Heart left ventricle (tissue), 13 donors: ENCODE measurements around the gene TTC23L.

Experiments used
- CTCF ChIP-seq, 12 donors: fragments of 200-600 bp; sonication (generic) in 4 of 12; IDR thresholded peaks; one replicate each; pipeline versions ENCODE4 v1.5.0 to v1.8.0; 2018 to 2022; ENCODE audit warnings: antibody characterized with exemption in 12 of 12, mild to moderate bottlenecking in 5 of 12
- POLR2A ChIP-seq, 2 donors: fragments of 450-650 bp; IDR thresholded peaks; one replicate each; pipeline ENCODE4 v1.6.1; 2017; ENCODE audit warnings: antibody characterized with exemption in 2 of 2, mild to moderate bottlenecking in 2 of 2, moderate library complexity in 2 of 2
- donor health status: ischemic (EF 13 %, LVEDD 7.1; RV severe dilation, severe dysfunction).
- donor health status: DM: no; HTN: yes; CAD: no.
- donor health status: DM: no; HTN: no; CAD: no.
- donor health status: ischemic (EF 25% LVEDD 6.9; RV normal size, moderate dysfunction).
- donor health status: ischemic (EF 25% LVEDD 5.7; RV mildly dilated, moderate dysfunction).
- donor health status: ischemic (EF 35%, LVEDD 5.7; RV mildly dilated, moderate dysfunction).
- donor health status: nonischemic (EF 11% LVEDD 7.7; RV severe dilation, severe dysfunction).
- donor health status: DM: yes; HTN: yes; CAD: no.
- donor health status: PGD.
- donor health status: ischemic (EF 29% LVEDD 5.4; RV normal size, mild dysfunction).
- donor health status: nonischemic (EF 23%, LVEDD 6.1; RV moderate dilation, normal function).

GRCh38 chr5:34857161-34857560 lies 18.2 kb downstream of the TTC23L start:
- no peak for TF ChIP-seq CTCF (IDR thresholded peaks at IDR 0.05)
- TF ChIP-seq POLR2A (IDR thresholded peaks at IDR 0.05): no peak
